CMK (cell line): ENCODE measurements around the gene CCDC198.

Experiments used
- DNase-seq: peaks from one replicate; pipeline ENCODE4 v3.0.0-alpha.2; 2010; ENCODE audit warnings: low read depth

Gene CCDC198

GRCh38 chr14:57464008-57464730 is 29.5 kb downstream of the CCDC198 start:
- no peak for DNase-seq

- no peak for DNase-seq
Measured at GRCh38 chr14:57462551-57462950, 31.1 kb downstream of the CCDC198 start.

- no peak for DNase-seq
Measured at GRCh38 chr14:57461777-57462320, 31.8 kb downstream of the CCDC198 start.

GRCh38 chr14:57435923-57436322 is 57.7 kb downstream of the CCDC198 start:
- DNase-seq, result no peak

GRCh38 chr14:57420986-57421385 is 72.7 kb downstream of the CCDC198 start:
- DNase-seq, result no peak

- no peak for DNase-seq
Measured at GRCh38 chr14:57420033-57420432, 73.6 kb downstream of the CCDC198 start.
